GM12878 (cell line): ENCODE data around the gene TELO2.

Source experiments
- CREB1 ChIP-seq: IDR thresholded peaks from 2 replicates; pipeline ENCODE4 v1.6.1; 2012; ENCODE audit warnings: low read depth, mild to moderate bottlenecking, inconsistent platforms
- HDGF ChIP-seq: fragments of 450-650 bp; IDR thresholded peaks from 2 replicates; pipeline ENCODE4 v1.6.1; 2016; ENCODE audit warnings: antibody characterized with exemption
- NFYB ChIP-seq: IDR thresholded peaks from 2 replicates; pipeline ENCODE4 v1.6.1; 2011; ENCODE audit warnings: low read depth, mild to moderate bottlenecking, low read length, improper control_type of control experiment, moderate library complexity; ENCODE audit not compliant: insufficient read depth
- SREBF1 ChIP-seq: IDR thresholded peaks from 2 replicates; pipeline ENCODE4 v1.6.1; 2012; ENCODE audit warnings: mild to moderate bottlenecking, low read length
- STAT1 ChIP-seq: fragments of 450-650 bp; conservative IDR thresholded peaks from 2 replicates; pipeline ENCODE4 v1.6.1; 2014; ENCODE audit warnings: antibody characterized with exemption, mild to moderate bottlenecking

DNA sequence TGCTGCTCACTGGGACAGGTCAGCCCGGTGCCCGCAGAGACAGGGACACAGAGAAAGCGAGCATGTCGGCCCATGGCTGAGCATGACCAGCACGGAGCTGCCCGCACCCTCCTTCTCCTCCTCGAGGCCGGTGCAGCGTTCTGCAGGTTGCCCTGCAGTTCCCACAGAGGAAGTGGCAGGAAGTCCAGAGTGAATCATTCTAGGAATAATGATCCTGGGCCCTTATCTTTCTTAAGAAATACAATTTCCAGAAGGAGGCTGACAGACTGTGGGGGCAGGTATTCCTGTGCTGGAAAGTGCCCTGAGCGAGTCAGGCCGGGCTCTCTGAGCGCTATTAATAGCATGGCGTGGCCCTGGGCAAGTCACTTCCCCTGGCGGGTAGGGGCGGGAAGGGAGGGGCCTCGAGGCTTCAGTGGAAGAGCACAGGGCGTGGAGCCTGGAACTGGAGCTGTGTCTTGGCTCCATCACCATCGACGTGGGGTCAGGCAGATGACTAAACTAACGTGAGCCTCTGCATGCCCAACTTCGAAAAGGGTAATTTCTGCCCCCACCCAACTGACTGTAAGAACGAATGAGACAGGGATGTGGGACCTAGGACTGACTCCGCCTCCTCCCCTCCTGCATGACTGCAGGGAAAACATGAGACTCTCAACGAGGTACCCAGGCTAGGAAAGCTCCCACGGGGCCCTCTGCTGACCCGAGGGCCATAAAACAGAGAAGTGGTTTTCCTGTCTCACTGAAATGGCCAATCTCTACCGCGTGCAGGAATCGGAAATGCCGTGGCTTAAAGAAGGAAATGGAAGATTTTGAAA lies 50.1 kb downstream of the TELO2 start:
- TF ChIP-seq HDGF (no peak), STAT1 (no peak), CREB1 (no peak), NFYB (no peak), SREBF1 (no peak)
